ENCODE data around the gene PDCD1. TPM values are rescaled to one million over a fixed set of nuclear protein-coding genes. Genes with fewer than 3 reads are reported as not detected.

Gene PDCD1
- total RNA-seq, 4 donors from 2014 or later = 0.49 to 2.3 (median 1.1) TPM

- Histone ChIP-seq H3K27ac (no peak overlapping the region), H3K36me3 (no peaks in the 10 kb centered on the region), H3K4me1 (peaks cover 4 to 15% of the 10 kb centered on the region in 2 donors), H3K27me3 (no peaks in the 10 kb centered on the region), H3K4me3 (replicated peaks in 1 of 3) (no peak overlapping the region), H3K9me3 (no peaks in the 10 kb centered on the region)
- 96 to 97% methylated on average over 18 to 19 of the region's 19 CpGs for WGBS, 2 donors
- DNase-seq = no peak
- intact Hi-C loops (cut with DNase I) = no loop called here
- no peak for TF ChIP-seq POLR2A (IDR thresholded peaks at IDR 0.05)
Measured at GRCh38 chr2:241886840-241887447, 28.2 kb upstream of the PDCD1 start.

- H3K27me3 ChIP-seq = no peaks in the 10 kb centered on the region
- no peak overlapping the region for H3K4me3 ChIP-seq (replicated peaks in 1 of 3)
- H3K36me3 ChIP-seq = no peaks in the 10 kb centered on the region
- no peak overlapping the region for H3K27ac ChIP-seq
- DNase-seq = peak in 1 of 2 donors; percentile 32
- 48 to 53% methylated on average over 15 of the region's 15 CpGs for WGBS, 2 donors
- TF ChIP-seq, protein P1, sequence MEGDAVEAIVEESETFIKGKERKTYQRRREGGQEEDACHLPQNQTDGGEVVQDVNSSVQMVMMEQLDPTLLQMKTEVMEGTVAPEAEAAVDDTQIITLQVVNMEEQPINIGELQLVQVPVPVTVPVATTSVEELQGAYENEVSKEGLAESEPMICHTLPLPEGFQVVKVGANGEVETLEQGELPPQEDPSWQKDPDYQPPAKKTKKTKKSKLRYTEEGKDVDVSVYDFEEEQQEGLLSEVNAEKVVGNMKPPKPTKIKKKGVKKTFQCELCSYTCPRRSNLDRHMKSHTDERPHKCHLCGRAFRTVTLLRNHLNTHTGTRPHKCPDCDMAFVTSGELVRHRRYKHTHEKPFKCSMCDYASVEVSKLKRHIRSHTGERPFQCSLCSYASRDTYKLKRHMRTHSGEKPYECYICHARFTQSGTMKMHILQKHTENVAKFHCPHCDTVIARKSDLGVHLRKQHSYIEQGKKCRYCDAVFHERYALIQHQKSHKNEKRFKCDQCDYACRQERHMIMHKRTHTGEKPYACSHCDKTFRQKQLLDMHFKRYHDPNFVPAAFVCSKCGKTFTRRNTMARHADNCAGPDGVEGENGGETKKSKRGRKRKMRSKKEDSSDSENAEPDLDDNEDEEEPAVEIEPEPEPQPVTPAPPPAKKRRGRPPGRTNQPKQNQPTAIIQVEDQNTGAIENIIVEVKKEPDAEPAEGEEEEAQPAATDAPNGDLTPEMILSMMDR (IDR thresholded peaks at IDR 0.05) = no peak
- no peak for TF ChIP-seq POLR2A (IDR thresholded peaks at IDR 0.05)
- intact Hi-C loops (cut with DNase I) = no loop called here
- H3K4me1 ChIP-seq = peaks cover 6 to 14% of the 10 kb centered on the region in 2 donors
- H3K9me3 ChIP-seq = no peaks in the 10 kb centered on the region
Measured at GRCh38 chr2:241885946-241886643, 27.4 kb upstream of the PDCD1 start.

GRCh38 chr2:241885291-241885945 lies 26.7 kb upstream of the PDCD1 start:
- WGBS, 2 donors = 66 to 79% methylated on average over 12 to 16 of the region's 16 CpGs
- no peak for TF ChIP-seq POLR2A (IDR thresholded peaks at IDR 0.05)
- TF ChIP-seq, protein P1 (IDR thresholded peaks at IDR 0.05) = no peak
- intact Hi-C loops (cut with DNase I) = no loop called here

DNA sequence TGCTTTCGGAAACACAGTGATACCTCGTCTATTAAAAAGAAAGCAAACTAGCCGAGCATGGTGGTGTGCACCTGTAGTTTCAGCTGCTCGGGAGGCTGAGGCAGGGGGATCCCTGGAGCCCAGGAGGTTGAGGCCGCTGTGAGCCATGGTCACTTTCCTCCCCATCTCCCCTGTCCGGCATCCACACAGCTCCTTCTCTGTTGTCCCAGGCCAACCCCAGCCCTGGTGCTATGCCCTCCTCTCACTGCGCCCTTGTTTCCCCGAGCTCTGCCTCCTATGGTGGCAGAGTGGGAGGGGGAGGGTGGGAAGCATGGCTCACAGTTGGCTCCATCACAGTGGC lies 26.2 kb upstream of the PDCD1 start:
- no peaks in the 10 kb centered on the region for H3K27me3 ChIP-seq
- TF ChIP-seq, protein P1 (IDR thresholded peaks at IDR 0.05) = no peak
- TF ChIP-seq POLR2A (IDR thresholded peaks at IDR 0.05) = no peak
- intact Hi-C loops (cut with DNase I) = no loop called here
- peaks cover 6 to 14% of the 10 kb centered on the region in 2 donors for H3K4me1 ChIP-seq
- no peak for DNase-seq
- 92 to 95% methylated on average over 6 to 8 of the region's 8 CpGs for WGBS, 2 donors
- H3K27ac ChIP-seq = no peak overlapping the region
- H3K9me3 ChIP-seq = no peaks in the 10 kb centered on the region
- H3K36me3 ChIP-seq = no peaks in the 10 kb centered on the region
- no peak overlapping the region for H3K4me3 ChIP-seq (replicated peaks in 1 of 3)

More at GRCh38 chr2:241885291-241885945, 26.7 kb upstream of the PDCD1 start:
- Histone ChIP-seq H3K4me1 (peaks cover 6 to 14% of the 10 kb centered on the region in 2 donors), H3K9me3 (no peaks in the 10 kb centered on the region), H3K27ac (no peak overlapping the region), H3K36me3 (no peaks in the 10 kb centered on the region), H3K27me3 (no peaks in the 10 kb centered on the region), H3K4me3 (replicated peaks in 1 of 3) (no peak overlapping the region)
- DNase-seq = no peak

DNA sequence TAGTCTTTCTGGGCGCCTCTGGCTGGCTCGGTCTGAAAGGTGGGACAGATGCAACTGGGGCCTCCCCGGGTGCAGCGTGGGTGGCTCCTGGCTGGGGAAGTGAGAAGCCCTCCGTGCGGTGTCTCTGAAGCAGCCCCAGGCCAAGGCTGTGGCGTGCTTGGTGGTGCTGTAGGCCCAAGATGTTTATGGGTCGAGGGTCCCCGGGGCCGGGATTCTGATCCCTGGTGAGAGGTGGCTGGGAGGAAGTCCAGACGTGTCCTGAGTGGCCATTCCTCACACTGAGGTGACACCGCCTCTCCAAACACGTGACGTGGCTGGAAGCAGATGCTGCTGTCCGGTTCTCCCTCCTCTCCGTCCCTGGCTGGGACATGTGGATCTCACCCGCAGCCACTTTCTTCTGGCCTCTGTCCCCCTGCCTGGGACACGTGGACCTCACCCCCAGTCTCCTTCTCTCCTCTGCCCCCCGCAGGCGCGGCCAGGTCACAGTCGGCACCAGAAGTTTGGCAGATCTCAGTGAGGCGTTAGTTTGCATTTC lies 23.5 kb upstream of the PDCD1 start:
- Histone ChIP-seq H3K4me1 (peaks cover 6 to 14% of the 10 kb centered on the region in 2 donors), H3K9me3 (no peaks in the 10 kb centered on the region), H3K4me3 (replicated peaks in 1 of 3) (peak overlapping the region in 1 of 3 donors; percentile 15), H3K36me3 (no peaks in the 10 kb centered on the region), H3K27ac (peak overlapping the region; percentile 23 to 41 (median 41)), H3K27me3 (no peaks in the 10 kb centered on the region)
- 29 to 59% methylated on average over 16 to 23 of the region's 23 CpGs for WGBS, 2 donors
- intact Hi-C loops (cut with DNase I) = no loop called here
- TF ChIP-seq, protein P1 (IDR thresholded peaks at IDR 0.05) = peak in 1 of 6 experiments; percentile 9
- no peak for TF ChIP-seq POLR2A (IDR thresholded peaks at IDR 0.05)
- DNase-seq = peak in 1 of 2 donors; percentile 35

All from thyroid gland (tissue), 4 donors.